ENCODE results near the gene SLC11A2.

The SLC11A2 gene

GRCh38 chr12:50953047-50953446 lies 73.1 kb downstream of the SLC11A2 start:
- TF ChIP-seq CTCF (IDR thresholded peaks at IDR 0.05; ENCODE audit: insufficient read depth, low read depth, low read length, missing control alignments) = no peak
- no peak overlapping the region for H3K4me3 ChIP-seq (ENCODE audit: low read length)
- DNase-seq (ENCODE audit: low read depth) = no peak

DNA sequence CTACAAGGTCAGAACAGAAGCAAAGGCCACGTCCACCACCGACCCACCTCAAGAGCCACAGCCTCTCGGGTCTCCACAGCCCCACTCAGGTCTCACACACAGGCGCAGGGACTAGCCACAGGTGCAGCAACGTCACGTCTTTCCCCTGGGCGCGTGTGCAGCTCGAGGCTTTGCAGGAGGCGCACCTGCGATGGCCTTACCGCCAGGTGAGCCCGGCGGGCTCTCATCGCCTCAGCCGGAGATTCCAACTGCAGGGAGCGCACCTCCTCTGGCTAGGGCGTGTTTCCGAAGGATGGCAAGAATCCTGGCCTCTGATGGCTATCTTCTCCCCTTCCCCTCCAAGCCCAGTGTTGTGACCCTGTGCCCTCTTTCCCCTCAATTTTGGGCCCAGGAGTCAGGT lies 73.7 kb downstream of the SLC11A2 start, which contains the start of gene HIGD1C:
TSS of gene HIGD1C (plus strand) at position 35 of the 400 bp plus-strand sequence. CDS start 1,455 bp downstream, outside the sequence.
- TF ChIP-seq CTCF (IDR thresholded peaks at IDR 0.05; ENCODE audit: insufficient read depth, low read depth, low read length, missing control alignments) = no peak
- DNase-seq (ENCODE audit: low read depth) = no peak
- no peak within 1 kb of the TSS for H3K4me3 ChIP-seq (ENCODE audit: low read length)

GRCh38 chr12:50951112-50951511 lies 75.1 kb downstream of the SLC11A2 start:
- DNase-seq (ENCODE audit: low read depth) = no peak
- H3K4me3 ChIP-seq (ENCODE audit: low read length) = no peak overlapping the region
- no peak for TF ChIP-seq CTCF (IDR thresholded peaks at IDR 0.05; ENCODE audit: insufficient read depth, low read depth, low read length, missing control alignments)

DNA sequence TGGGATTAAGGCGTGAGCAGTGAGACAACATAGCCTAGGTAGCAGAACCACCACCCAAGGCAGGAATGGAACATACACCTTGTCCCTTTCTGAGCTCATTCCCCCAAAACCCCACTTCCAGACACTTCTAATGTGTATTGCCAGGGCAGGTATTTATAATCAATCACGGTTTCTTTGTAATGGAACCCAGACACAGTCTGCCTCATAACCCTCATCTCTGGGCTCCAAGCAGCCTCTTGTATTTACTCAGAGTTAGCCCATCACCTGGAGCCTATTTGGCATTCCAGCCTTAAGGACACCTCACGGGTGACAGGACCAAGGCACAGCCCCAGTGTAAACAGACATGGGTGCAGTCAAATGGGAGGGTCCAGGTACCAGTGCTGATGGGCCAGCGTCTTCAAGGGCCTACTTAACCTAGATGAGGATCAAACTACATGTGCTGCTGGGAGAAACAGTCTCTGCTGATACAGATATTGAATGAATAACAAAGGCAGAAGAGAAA lies 76.3 kb downstream of the SLC11A2 start:
- H3K4me3 ChIP-seq (ENCODE audit: low read length) = no peak overlapping the region
- no peak for DNase-seq (ENCODE audit: low read depth)
- no peak for TF ChIP-seq CTCF (IDR thresholded peaks at IDR 0.05; ENCODE audit: insufficient read depth, low read depth, low read length, missing control alignments)

GRCh38 chr12:50948798-50949197 lies 77.4 kb downstream of the SLC11A2 start:
- TF ChIP-seq CTCF (IDR thresholded peaks at IDR 0.05; ENCODE audit: insufficient read depth, low read depth, low read length, missing control alignments) = no peak
- no peak overlapping the region for H3K4me3 ChIP-seq (ENCODE audit: low read length)

DNA sequence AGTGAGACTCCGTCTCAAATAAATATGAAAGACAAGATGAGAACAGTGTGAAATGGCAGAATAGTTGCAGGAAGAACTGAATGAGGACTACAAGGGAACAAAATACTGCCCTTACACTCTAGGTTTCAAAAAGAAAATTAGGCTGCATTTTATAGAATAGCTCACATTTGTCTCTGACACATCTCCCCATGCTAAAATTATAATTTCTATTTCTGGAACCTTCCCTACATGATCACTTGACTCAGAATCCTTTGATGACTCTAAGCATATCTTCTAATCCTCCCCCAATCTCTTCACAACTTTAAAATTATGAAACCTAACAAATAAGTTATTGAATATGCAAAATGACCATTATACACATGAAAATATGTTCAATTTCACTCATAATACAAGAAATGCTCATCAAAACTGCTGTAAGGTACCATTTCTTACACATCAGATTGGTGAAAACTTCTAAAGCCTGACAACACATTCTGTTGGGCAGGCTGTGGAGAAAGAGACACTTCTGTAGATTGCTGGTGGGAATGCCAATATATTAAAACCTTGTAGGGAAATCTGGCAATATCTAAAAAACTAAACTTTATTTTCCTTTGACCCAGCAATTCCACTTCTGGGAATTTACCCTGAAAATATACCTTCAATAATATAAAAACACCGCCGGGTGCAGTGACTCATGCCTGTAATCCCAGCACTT lies 78.1 kb downstream of the SLC11A2 start:
- no peak for DNase-seq (ENCODE audit: low read depth)
- no peak for TF ChIP-seq CTCF (IDR thresholded peaks at IDR 0.05; ENCODE audit: insufficient read depth, low read depth, low read length, missing control alignments)
- H3K4me3 ChIP-seq (ENCODE audit: low read length) = no peak overlapping the region

More at GRCh38 chr12:50948798-50949197, 77.4 kb downstream of the SLC11A2 start:
- no peak for DNase-seq (ENCODE audit: low read depth)

DNA sequence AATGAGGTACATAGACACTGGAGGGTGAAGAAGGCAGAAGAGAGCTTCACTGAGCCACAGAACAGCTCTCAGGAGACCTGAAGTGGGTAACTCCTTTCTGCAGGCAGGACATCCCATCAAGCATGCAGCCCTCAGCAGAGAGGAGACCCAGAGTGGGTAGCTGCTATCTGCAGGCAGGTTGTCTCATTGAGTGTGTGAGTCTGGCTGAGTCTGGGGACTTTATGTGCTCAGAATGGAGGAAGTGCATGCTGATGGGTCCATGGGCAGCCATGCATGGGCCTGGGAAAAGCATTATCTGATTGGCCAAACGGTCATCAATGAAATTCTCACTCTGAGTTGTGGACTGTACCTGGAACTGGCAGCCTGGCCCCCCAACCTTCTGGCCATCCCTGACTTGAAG lies 88.5 kb downstream of the SLC11A2 start:
- TF ChIP-seq CTCF (IDR thresholded peaks at IDR 0.05; ENCODE audit: insufficient read depth, low read depth, low read length, missing control alignments) = no peak
- no peak overlapping the region for H3K4me3 ChIP-seq (ENCODE audit: low read length)
- no peak for DNase-seq (ENCODE audit: low read depth)

Data from epithelial cell of esophagus (primary cell).